Vagina (tissue), 2 donors: ENCODE results near the gene AADACL4. TPM values are rescaled to one million over a fixed set of nuclear protein-coding genes. Genes with fewer than 3 reads are reported as not detected.

Experiments used
- DNase-seq, 2 donors: peaks; one replicate each; pipeline ENCODE4 v3.0.0-alpha.2; 2017; ENCODE audit errors: extremely low spot score in 2 of 2
- H3K27ac ChIP-seq: fragments of 200-600 bp; sonication (generic); one replicate; pipeline ENCODE4 v1.5.1; 2019
- H3K27me3 ChIP-seq: fragments of 200-600 bp; sonication (generic); one replicate; pipeline ENCODE4 v1.5.1; 2019
- H3K36me3 ChIP-seq, 2 donors: fragments of 200-600 bp; sonication (generic); one replicate each; pipeline ENCODE4 v1.5.1; 2017 to 2019
- H3K4me1 ChIP-seq: fragments of 200-600 bp; sonication (generic); one replicate; pipeline ENCODE4 v1.5.1; 2019
- H3K4me3 ChIP-seq, 2 donors: fragments of 200-600 bp; sonication (generic); 1 replicate in 1 of 2; 2 replicates in 1 of 2; pipeline ENCODE4 v1.5.1; 2016 to 2019
- H3K9me3 ChIP-seq: fragments of 200-600 bp; sonication (generic); one replicate; pipeline ENCODE4 v1.5.1; 2019
- POLR2A ChIP-seq, 2 donors: fragments of 450-650 bp; IDR thresholded peaks; one replicate each; pipeline ENCODE4 v1.6.1; 2017; ENCODE audit warnings: antibody characterized with exemption in 2 of 2, mild to moderate bottlenecking in 2 of 2, moderate library complexity in 2 of 2
- POLR2AphosphoS5 ChIP-seq, 2 donors: sonication (generic); formaldehyde crosslinking; IDR thresholded peaks; one replicate each; pipeline ENCODE4 v1.9.0; 2017; ENCODE audit warnings: antibody characterized with exemption in 2 of 2, mild to moderate bottlenecking in 2 of 2, low read depth in 1 of 2; ENCODE audit not compliant: insufficient read depth in 1 of 2
- intact Hi-C: fragments of 100-400 bp; cut with DNase I; formaldehyde crosslinking; loops from one replicate; pipeline ENCODE4 v1.15.1; 2023
- total RNA-seq: library from RNA; depleted of rRNA; stranded (reverse); fragments of >200 nt; gene quantifications from one replicate; pipeline ENCODE4 v1.2.3, GENCODE V29; 2016
- TF ChIP-seq, protein P1 (sequence below), 3 experiments: fragments of 450-650 bp in 2 of 3; fragments of 200-600 bp in 1 of 3; sonication (generic) in 1 of 3; IDR thresholded peaks; one replicate each; pipeline ENCODE4 v1.5.1; 2017 to 2019; ENCODE audit warnings: antibody characterized with exemption in 3 of 3, mild to moderate bottlenecking in 2 of 3, moderate library complexity in 2 of 3

The AADACL4 gene
- total RNA-seq, 1 donor from 2014 or later, result not detected

GRCh38 chr1:12619792-12620487 lies 23.9 kb upstream of the AADACL4 start:
- intact Hi-C loops, result loop anchor here (2.0 to 10.0 kb wide), 5 partner anchors 79 to 305 kb away; no protein-coding TSS in a partner anchor

DNA sequence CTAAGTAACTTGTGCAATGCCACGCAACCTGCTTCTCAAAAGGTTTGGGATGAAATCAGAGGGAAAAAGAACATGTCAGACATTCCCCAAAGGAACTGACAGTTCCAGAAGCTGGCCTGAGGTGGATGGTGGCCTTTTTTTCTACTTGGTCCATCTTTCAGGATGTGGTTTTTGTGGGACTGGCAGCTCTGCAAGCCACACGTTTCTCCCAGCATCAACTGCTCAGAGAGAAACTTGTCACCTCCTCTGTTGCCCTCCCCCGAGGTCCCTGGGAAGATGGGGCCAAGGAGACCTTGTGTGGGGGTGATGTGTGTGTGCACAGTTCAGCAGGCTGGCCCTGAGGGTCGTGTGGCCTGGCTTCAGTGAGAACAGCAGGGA lies 23.4 kb upstream of the AADACL4 start:
- H3K4me1 ChIP-seq, result peaks cover 43% of the 10 kb centered on the region
- no peak overlapping the region for H3K4me3 ChIP-seq
- DNase-seq, result no peak

More at GRCh38 chr1:12619792-12620487, 23.9 kb upstream of the AADACL4 start:
- H3K27me3 ChIP-seq, result no peaks in the 10 kb centered on the region
- peaks cover 47% of the 10 kb centered on the region for H3K4me1 ChIP-seq
- H3K4me3 ChIP-seq, result peak overlapping the region; percentile 87 to 90
- no peaks in the 10 kb centered on the region for H3K9me3 ChIP-seq
- TF ChIP-seq, protein P1, sequence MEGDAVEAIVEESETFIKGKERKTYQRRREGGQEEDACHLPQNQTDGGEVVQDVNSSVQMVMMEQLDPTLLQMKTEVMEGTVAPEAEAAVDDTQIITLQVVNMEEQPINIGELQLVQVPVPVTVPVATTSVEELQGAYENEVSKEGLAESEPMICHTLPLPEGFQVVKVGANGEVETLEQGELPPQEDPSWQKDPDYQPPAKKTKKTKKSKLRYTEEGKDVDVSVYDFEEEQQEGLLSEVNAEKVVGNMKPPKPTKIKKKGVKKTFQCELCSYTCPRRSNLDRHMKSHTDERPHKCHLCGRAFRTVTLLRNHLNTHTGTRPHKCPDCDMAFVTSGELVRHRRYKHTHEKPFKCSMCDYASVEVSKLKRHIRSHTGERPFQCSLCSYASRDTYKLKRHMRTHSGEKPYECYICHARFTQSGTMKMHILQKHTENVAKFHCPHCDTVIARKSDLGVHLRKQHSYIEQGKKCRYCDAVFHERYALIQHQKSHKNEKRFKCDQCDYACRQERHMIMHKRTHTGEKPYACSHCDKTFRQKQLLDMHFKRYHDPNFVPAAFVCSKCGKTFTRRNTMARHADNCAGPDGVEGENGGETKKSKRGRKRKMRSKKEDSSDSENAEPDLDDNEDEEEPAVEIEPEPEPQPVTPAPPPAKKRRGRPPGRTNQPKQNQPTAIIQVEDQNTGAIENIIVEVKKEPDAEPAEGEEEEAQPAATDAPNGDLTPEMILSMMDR (IDR thresholded peaks at IDR 0.05), result peak; percentile 85 to 98 (median 88)
- TF ChIP-seq POLR2AphosphoS5 (IDR thresholded peaks at IDR 0.05; ENCODE audit: insufficient read depth in 1 of 2, low read depth in 1 of 2) (peak in 1 of 2 donors; percentile 38), POLR2A (IDR thresholded peaks at IDR 0.05) (no peak)
- no peaks in the 10 kb centered on the region for H3K36me3 ChIP-seq
- no peak for DNase-seq
- peak overlapping the region; percentile 95 for H3K27ac ChIP-seq

GRCh38 chr1:12620931-12621330 lies 23.0 kb upstream of the AADACL4 start:
- intact Hi-C loops, result no loop called here
- Histone ChIP-seq H3K4me3 (no peak overlapping the region), H3K27ac (peak overlapping the region; percentile 95), H3K27me3 (no peaks in the 10 kb centered on the region), H3K9me3 (no peaks in the 10 kb centered on the region), H3K36me3 (no peaks in the 10 kb centered on the region), H3K4me1 (peaks cover 43% of the 10 kb centered on the region)
- TF ChIP-seq POLR2A (IDR thresholded peaks at IDR 0.05) (no peak), POLR2AphosphoS5 (IDR thresholded peaks at IDR 0.05; ENCODE audit: insufficient read depth in 1 of 2, low read depth in 1 of 2) (no peak)
- TF ChIP-seq, protein P1 (IDR thresholded peaks at IDR 0.05), result no peak
- no peak for DNase-seq

More for the DNA sequence above, 23.4 kb upstream of the AADACL4 start:
- Histone ChIP-seq H3K27me3 (no peaks in the 10 kb centered on the region), H3K9me3 (no peaks in the 10 kb centered on the region), H3K36me3 (no peaks in the 10 kb centered on the region), H3K27ac (peak overlapping the region; percentile 95)
- TF ChIP-seq, protein P1 (IDR thresholded peaks at IDR 0.05), result no peak
- no peak for TF ChIP-seq POLR2A (IDR thresholded peaks at IDR 0.05)
- intact Hi-C loops, result no loop called here

- Histone ChIP-seq H3K4me1 (peaks cover 43% of the 10 kb centered on the region), H3K27ac (peak overlapping the region; percentile 95), H3K9me3 (no peaks in the 10 kb centered on the region), H3K36me3 (no peaks in the 10 kb centered on the region), H3K27me3 (no peaks in the 10 kb centered on the region), H3K4me3 (no peak overlapping the region)
- no peak for DNase-seq
- intact Hi-C loops, result no loop called here
- TF ChIP-seq, protein P1 (IDR thresholded peaks at IDR 0.05), result no peak
- TF ChIP-seq POLR2A (IDR thresholded peaks at IDR 0.05) (no peak), POLR2AphosphoS5 (IDR thresholded peaks at IDR 0.05; ENCODE audit: insufficient read depth in 1 of 2, low read depth in 1 of 2) (no peak)
Measured at GRCh38 chr1:12621346-12622335, 22.2 kb upstream of the AADACL4 start.
